GM19193 (cell line): ENCODE data around the gene B3GALT6.

ENCODE experiments used
- POLR2A ChIP-seq: IDR thresholded peaks from 4 replicates; pipeline ENCODE4 v1.6.1; 2011; ENCODE audit not compliant: insufficient read depth, insufficient read length; ENCODE audit errors: extremely low read depth

B3GALT6 gene

GRCh38 chr1:1231400-1232207 lies 433 bp upstream of the B3GALT6 start, which contains the start of gene SDF4:
Gene SDF4 (minus strand): TSS chr1:1232001. CDS start chr1:1228772, 3,229 bp downstream.
- peak; percentile 93 for TF ChIP-seq POLR2A

- no peak for TF ChIP-seq POLR2A
These were observed 944 bp downstream of the B3GALT6 start for GRCh38 chr1:1232796-1233566.

- TF ChIP-seq POLR2A, result no peak
These were observed 1.5 kb downstream of the B3GALT6 start for GRCh38 chr1:1233567-1233892.

GRCh38 chr1:1234180-1234808 lies 2.3 kb downstream of the B3GALT6 start:
- no peak for TF ChIP-seq POLR2A

- TF ChIP-seq POLR2A, result no peak
These were observed 3.1 kb downstream of the B3GALT6 start for GRCh38 chr1:1235016-1235744.

- no peak for TF ChIP-seq POLR2A
These were observed 4.2 kb downstream of the B3GALT6 start for GRCh38 chr1:1236176-1236763.

- TF ChIP-seq POLR2A, result no peak
These were observed 5.2 kb downstream of the B3GALT6 start for GRCh38 chr1:1236945-1237873.

- no peak for TF ChIP-seq POLR2A
These were observed 6.1 kb downstream of the B3GALT6 start for GRCh38 chr1:1237874-1238701.

GRCh38 chr1:1238702-1239178 lies 6.7 kb downstream of the B3GALT6 start:
- no peak for TF ChIP-seq POLR2A

- TF ChIP-seq POLR2A, result no peak
These were observed 7.2 kb downstream of the B3GALT6 start for GRCh38 chr1:1239227-1239613.

GRCh38 chr1:1239614-1240347 lies 7.7 kb downstream of the B3GALT6 start:
- no peak for TF ChIP-seq POLR2A

GRCh38 chr1:1240348-1240732 lies 8.3 kb downstream of the B3GALT6 start:
- TF ChIP-seq POLR2A, result no peak
